Fibroblast of pulmonary artery (primary cell): ENCODE measurements around the gene ZNF526.

Experiments
- DNase-seq: peaks from one replicate; pipeline ENCODE4 v3.0.0-alpha.2; 2010; ENCODE audit warnings: low read depth
- H3K4me3 ChIP-seq: replicated peaks from 2 replicates; pipeline ENCODE4 v1.5.1; 2011; ENCODE audit warnings: low read depth, mild to moderate bottlenecking, control low read depth, low read length, moderate library complexity
- CTCF ChIP-seq: IDR thresholded peaks from 2 replicates; pipeline ENCODE4 v1.5.1; 2011; ENCODE audit warnings: mild to moderate bottlenecking, control low read depth, low read length, inconsistent platforms; ENCODE audit errors: missing control alignments

Gene ZNF526

GRCh38 chr19:42272535-42272897 lies 52.4 kb downstream of the ZNF526 start:
- H3K4me3 ChIP-seq: no peak overlapping the region
- DNase-seq: no peak
- no peak for TF ChIP-seq CTCF

- H3K4me3 ChIP-seq: no peak overlapping the region
- DNase-seq: no peak
- no peak for TF ChIP-seq CTCF
Measured at GRCh38 chr19:42272989-42273406, 52.9 kb downstream of the ZNF526 start.

- no peak overlapping the region for H3K4me3 ChIP-seq
- no peak for TF ChIP-seq CTCF
- DNase-seq: no peak
Measured at GRCh38 chr19:42273407-42274064, 53.4 kb downstream of the ZNF526 start.

GRCh38 chr19:42274065-42274682 lies 54.1 kb downstream of the ZNF526 start:
- no peak for TF ChIP-seq CTCF
- H3K4me3 ChIP-seq: no peak overlapping the region
- no peak for DNase-seq

GRCh38 chr19:42275103-42275502 lies 55.0 kb downstream of the ZNF526 start:
- no peak for DNase-seq
- TF ChIP-seq CTCF: no peak
- no peak overlapping the region for H3K4me3 ChIP-seq

- DNase-seq: no peak
- TF ChIP-seq CTCF: no peak
- no peak overlapping the region for H3K4me3 ChIP-seq
Measured at GRCh38 chr19:42275517-42275916, 55.4 kb downstream of the ZNF526 start.

GRCh38 chr19:42276284-42276683 lies 56.2 kb downstream of the ZNF526 start:
- H3K4me3 ChIP-seq: no peak overlapping the region
- no peak for DNase-seq
- TF ChIP-seq CTCF: no peak
